Ectodermal cell (in vitro differentiated cells): ENCODE measurements around the gene PLBD2.

Experiments used
- H3K27ac ChIP-seq: 2 replicates; pipeline ENCODE4 v1.7.0; 2013; ENCODE audit warnings: mild to moderate bottlenecking, low read depth, low read length; ENCODE audit not compliant: insufficient read depth, poor library complexity, severe bottlenecking
- H3K27me3 ChIP-seq: 2 replicates; pipeline ENCODE4 v1.7.0; 2013; ENCODE audit warnings: mild to moderate bottlenecking, low read length; ENCODE audit not compliant: insufficient read depth, control insufficient read depth, poor library complexity, severe bottlenecking
- H3K36me3 ChIP-seq: one replicate; pipeline ENCODE4 v1.7.0; 2013; ENCODE audit warnings: low read length; ENCODE audit not compliant: control insufficient read depth, insufficient read depth
- H3K4me1 ChIP-seq: one replicate; pipeline ENCODE4 v1.7.0; 2013; ENCODE audit warnings: low read length; ENCODE audit not compliant: control insufficient read depth, insufficient read depth
- H3K4me3 ChIP-seq: 2 replicates; pipeline ENCODE4 v1.7.0; 2013; ENCODE audit warnings: low read depth, low read length, control low read depth; ENCODE audit not compliant: insufficient read depth
- H3K9me3 ChIP-seq: 2 replicates; pipeline ENCODE4 v1.7.0; 2013; ENCODE audit warnings: mild to moderate bottlenecking, low read length, moderate library complexity; ENCODE audit not compliant: control insufficient read depth
- WGBS, 2 experiments: methylation state at CpG; one replicate each; pipeline ENCODE4 v1.1.7; 2013; ENCODE audit warnings: missing lambda C conversion rate in 2 of 2; 5-methylcytosine and 5-hydroxymethylcytosine counted together

Gene PLBD2

DNA sequence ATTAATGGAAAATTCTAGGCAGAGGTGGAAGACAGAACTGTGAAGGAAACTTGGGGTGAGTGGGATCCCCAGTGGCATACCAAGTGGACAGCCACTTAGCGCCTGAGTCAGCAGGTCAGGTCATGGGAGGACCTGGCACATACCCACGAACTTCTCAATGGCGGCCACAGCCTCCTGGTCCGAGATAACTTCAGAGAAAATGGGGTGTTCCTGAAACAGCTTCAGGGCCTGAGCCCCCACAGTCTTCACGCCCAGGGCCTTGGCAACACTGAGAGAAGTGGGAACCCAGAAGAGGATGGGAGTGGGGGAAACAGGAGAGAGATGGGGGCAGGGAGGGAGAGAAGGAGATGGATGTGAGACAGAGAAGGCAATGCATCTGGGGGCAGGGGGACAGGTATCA, 35.4 kb downstream of the PLBD2 start:
- no peaks in the 10 kb centered on the region for H3K4me1 ChIP-seq
- H3K36me3 ChIP-seq: no peaks in the 10 kb centered on the region
- 95% methylated on average over 5 of the region's 5 CpGs for WGBS, 2 experiments
- no peak overlapping the region for H3K27ac ChIP-seq
- H3K4me3 ChIP-seq: no peak overlapping the region
- H3K27me3 ChIP-seq: no peaks in the 10 kb centered on the region
- no peaks in the 10 kb centered on the region for H3K9me3 ChIP-seq

DNA sequence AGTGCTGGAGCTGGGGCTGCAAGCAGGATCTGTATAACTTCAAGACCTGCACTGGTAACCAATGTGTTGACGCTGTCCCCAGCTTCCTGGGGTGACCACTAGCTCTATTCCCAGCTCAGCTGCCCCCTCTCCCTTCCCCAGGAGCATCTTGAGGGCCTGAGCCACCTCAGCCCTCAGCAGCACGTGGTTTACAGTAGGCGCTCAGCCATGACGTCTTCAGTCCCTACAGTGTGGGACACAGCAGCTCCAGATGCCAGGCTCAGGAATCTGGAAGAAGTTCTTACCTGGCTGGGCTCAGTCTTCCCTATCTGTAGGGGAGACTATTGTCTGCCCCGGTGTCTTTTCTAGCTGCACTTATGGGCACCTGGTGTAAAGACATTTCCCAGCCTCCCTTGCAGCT, 36.7 kb downstream of the PLBD2 start:
- Histone ChIP-seq H3K4me1 (no peaks in the 10 kb centered on the region), H3K9me3 (no peaks in the 10 kb centered on the region), H3K4me3 (no peak overlapping the region), H3K27ac (no peak overlapping the region), H3K27me3 (no peaks in the 10 kb centered on the region), H3K36me3 (no peaks in the 10 kb centered on the region)
- 88 to 92% methylated on average over 5 of the region's 5 CpGs for WGBS, 2 experiments

DNA sequence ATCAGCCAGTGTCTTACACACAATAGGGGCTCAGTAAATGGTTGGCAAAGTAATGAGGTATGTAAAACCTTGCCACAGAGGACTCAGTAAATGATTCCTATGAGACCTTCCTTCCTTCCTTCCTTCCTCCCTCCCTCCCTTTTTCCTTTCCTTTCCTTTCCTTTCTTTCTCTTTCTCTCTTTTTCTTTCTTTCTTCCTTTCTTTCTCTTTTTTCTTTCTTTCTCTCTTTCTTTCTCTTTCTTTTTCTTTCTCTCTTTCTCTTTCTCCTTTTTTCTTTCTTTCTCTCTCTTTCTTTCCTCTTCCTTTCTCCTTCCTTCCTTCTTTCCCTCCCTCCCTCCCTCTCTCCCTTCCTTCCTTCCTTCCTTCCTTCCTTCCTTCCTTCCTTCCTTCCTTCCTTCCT, 37.8 kb downstream of the PLBD2 start:
- Histone ChIP-seq H3K27ac (no peak overlapping the region), H3K9me3 (no peaks in the 10 kb centered on the region), H3K27me3 (no peaks in the 10 kb centered on the region), H3K4me3 (no peak overlapping the region), H3K4me1 (no peaks in the 10 kb centered on the region), H3K36me3 (no peaks in the 10 kb centered on the region)

DNA sequence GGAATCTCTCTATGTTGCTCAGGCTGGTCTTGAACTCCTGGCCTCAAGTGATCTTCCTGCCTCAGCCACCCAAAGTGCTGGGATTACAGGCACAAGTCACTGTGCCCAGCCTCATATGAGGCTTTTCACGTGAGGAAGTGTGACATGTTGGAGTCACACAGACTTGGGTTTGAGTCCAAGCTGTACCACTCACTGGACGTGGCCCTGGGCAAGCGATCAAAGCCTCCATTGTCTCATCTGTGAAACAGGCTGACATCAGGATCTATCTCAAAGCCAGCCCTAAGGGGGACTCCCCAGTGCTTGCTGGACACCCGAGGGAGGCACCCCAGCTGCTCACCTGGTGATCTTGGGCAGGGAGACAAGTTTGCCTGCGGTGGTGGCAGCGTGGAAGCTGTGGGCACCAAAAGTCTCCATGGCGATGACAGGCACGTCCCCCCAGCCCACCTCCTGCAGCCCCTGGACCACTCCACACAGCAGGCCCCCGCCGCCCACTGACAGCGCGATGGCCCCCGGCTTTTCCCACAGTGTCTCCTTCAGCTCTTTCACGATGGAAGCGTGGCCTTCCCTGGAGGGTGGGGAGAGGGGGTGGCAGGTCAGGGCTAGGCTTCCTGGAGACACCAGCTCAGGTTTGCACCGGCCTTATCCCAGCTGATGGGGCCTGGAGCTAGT, 38.6 kb downstream of the PLBD2 start:
- WGBS, 2 experiments: 83 to 84% methylated on average over 16 of the region's 16 CpGs
- Histone ChIP-seq H3K4me1 (no peaks in the 10 kb centered on the region), H3K27me3 (no peaks in the 10 kb centered on the region), H3K4me3 (no peak overlapping the region), H3K9me3 (no peaks in the 10 kb centered on the region), H3K27ac (no peak overlapping the region), H3K36me3 (no peaks in the 10 kb centered on the region)

DNA sequence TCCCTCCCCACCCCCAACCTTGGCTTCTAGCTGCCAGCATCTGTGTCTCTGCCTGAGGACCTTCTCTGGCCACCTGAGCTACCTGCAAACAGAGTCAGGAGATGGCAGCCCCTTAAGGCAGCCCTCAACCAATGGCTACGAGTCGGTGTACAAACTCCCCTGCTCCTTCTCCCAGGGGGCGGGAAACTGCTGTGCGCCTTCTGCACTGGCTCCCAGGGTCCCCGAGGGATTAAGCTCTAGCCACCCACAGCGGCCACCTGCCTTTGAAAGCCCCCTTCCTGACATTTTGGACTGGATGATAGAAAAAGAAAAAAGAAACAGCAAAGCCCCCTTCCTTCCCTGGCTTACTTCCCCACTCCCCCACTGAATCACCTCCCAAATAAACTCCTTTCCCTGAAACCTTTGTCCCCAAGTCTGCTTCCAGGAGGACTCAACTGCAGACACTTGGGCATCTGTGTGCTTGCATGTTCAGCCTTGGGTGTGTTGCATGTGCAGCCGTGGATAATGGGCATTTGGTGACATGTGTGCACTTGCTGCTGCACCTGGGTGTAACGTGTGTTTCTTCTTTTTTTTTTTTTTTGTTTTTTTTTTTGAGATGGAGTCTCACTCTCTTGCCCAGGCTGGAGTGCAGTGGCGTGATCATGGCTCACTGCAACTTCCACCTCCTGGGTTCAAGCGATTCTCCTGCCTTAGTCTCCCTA, 39.3 kb downstream of the PLBD2 start:
- 76 to 81% methylated on average over 10 of the region's 10 CpGs for WGBS, 2 experiments
- H3K4me3 ChIP-seq: no peak overlapping the region

DNA sequence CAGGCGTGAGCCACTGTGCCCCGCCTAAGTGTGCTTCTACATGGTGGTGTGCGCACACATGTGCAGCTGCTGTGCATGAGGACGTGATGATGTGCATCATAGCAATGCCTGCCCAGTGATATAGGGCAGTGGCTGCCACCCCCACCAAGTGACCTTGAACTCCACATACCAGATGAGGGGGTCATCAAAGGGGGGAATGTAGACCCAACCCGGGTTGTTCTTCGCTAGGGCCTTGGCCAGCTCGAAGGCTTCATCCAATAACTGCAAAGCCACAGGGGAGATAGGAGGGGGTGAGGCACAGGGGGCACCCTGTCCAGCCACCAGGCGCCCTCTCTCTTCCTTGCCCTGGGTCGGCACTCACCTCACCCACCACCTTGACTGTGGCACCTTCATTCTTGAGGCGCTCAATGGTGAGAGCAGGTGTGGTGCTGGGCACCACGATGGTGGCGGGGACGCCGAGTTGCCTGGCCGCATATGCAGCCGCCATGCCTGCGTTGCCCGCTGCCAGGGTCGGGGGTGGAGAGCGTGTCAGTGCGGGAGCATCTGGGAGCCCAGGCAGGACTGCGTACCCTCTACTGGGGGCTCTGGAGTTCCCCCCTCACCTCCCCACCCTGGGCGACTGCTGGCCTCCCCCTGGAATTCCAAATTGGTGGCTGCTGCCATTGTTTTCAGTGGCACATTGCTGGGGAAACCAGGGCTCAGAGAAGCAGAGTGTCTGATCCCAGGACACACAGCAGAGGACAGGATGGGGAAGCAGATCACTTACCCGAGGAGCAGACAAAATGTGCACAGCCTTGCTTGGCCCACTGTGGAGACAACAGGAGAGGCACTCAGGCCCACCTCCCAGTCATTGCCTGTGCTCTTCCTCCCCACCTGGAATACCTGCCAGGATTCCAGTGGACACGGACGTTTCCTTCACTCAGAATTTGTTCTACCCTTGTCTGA, 40.2 kb downstream of the PLBD2 start:
- Histone ChIP-seq H3K27ac (no peak overlapping the region), H3K4me3 (no peak overlapping the region), H3K27me3 (no peaks in the 10 kb centered on the region), H3K4me1 (no peaks in the 10 kb centered on the region), H3K36me3 (no peaks in the 10 kb centered on the region), H3K9me3 (no peaks in the 10 kb centered on the region)
- 92 to 93% methylated on average over 26 of the region's 26 CpGs for WGBS, 2 experiments

More for the DNA sequence above, 39.3 kb downstream of the PLBD2 start:
- Histone ChIP-seq H3K36me3 (no peaks in the 10 kb centered on the region), H3K9me3 (no peaks in the 10 kb centered on the region), H3K4me1 (no peaks in the 10 kb centered on the region), H3K27ac (no peak overlapping the region), H3K27me3 (no peaks in the 10 kb centered on the region)

DNA sequence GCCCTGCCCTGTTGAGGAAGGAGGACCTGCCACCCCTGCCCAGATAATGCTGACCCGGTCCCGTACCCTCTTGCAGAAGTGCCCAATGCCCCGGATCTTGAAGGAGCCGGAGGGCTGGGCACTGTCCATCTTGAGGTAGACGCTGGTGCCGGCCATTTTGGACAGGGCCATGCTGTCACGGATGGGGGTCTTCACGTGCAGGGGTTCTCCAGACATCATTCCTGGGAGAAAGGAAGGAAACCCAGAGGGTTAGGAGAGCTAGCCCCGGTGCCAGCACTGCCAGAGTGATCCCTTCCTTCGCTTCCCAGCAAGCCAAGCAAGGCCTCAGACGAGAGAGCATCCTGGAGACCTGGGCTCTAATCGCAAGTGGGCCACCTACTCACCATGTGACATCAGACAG, 41.1 kb downstream of the PLBD2 start:
- Histone ChIP-seq H3K27me3 (no peaks in the 10 kb centered on the region), H3K36me3 (no peaks in the 10 kb centered on the region), H3K4me1 (no peaks in the 10 kb centered on the region), H3K4me3 (no peak overlapping the region), H3K9me3 (no peaks in the 10 kb centered on the region), H3K27ac (no peak overlapping the region)
- 91 to 93% methylated on average over 12 of the region's 12 CpGs for WGBS, 2 experiments

DNA sequence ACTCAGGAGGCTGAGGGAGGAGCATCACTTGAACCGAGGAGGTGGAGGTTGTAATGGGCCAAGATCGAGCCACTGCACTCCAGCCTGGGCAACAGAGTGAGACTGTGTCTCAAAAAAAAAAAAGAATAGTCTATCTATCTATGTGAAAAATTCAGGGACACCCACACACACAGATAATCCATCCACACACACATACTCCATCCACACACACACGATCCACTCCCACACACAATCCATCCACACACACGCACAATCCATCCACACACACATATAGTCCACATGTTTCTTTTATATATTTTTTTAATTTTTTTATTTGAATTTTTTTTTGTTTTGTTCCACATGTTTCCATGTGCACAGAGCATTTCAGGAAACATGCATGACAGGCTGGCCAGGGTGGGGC, 42.0 kb downstream of the PLBD2 start:
- 87 to 91% methylated on average over 3 to 4 of the region's 4 CpGs for WGBS, 2 experiments
- no peak overlapping the region for H3K4me3 ChIP-seq
- no peaks in the 10 kb centered on the region for H3K9me3 ChIP-seq
- no peaks in the 10 kb centered on the region for H3K4me1 ChIP-seq
- H3K27ac ChIP-seq: no peak overlapping the region
- H3K27me3 ChIP-seq: no peaks in the 10 kb centered on the region
- no peaks in the 10 kb centered on the region for H3K36me3 ChIP-seq

DNA sequence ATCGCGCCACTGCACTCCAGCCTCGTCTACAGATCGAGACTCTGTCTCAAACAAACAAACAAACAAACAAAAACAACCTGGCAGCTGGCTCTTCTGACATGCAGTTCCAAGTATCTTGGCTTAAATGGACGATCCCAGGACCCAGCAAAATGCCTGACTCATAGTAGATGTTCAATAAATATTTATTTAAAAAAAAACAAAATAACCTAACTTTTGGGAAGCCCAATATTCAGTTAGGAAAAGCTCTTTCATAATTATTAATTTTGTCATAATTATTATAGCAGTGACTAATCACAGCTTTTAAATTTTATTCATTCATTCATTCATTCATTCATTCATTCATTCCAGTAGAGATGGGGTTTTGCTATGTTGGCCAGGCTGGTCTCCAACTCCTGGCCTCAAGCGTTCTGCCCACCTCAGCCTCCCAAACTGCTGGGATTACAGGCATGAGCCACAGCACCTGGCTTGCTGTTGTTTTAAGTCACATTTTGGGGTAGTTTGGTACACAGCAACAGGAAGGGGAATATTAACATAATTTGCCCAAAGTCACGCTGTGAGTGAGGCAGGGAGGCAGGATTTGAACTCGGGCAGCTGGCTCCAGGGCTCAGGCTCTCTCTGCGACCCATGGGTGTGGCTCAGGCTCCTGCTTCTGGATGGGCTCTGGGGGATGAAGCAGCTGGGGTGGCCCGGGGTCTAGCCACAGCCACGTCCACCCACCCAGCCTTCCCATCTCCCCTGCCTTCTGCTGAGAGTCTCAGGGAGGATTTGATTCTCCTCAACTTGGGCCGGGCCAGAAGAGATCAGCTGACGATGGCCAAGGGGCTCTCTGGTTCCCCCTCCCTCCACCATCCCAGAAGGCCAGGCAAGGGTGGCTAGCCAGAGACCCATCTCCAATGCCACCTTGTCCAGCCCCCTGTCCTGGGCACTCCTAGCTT, 42.9 kb downstream of the PLBD2 start:
- Histone ChIP-seq H3K27ac (no peak overlapping the region), H3K9me3 (no peaks in the 10 kb centered on the region), H3K4me1 (no peaks in the 10 kb centered on the region), H3K27me3 (no peaks in the 10 kb centered on the region), H3K36me3 (no peaks in the 10 kb centered on the region), H3K4me3 (no peak overlapping the region)
- 89 to 90% methylated on average over 12 to 13 of the region's 13 CpGs for WGBS, 2 experiments
